GM12878 (cell line): ENCODE results near the gene EEPD1.

ENCODE experiments used
- CEBPB ChIP-seq, 2 experiments: fragments of 150-350 bp in 1 of 2; IDR thresholded peaks; 2 replicates each; pipeline ENCODE4 v1.6.1; 2012 to 2014; ENCODE audit warnings: low read depth in 2 of 2, low read length in 2 of 2, borderline replicate concordance in 1 of 2, inconsistent platforms in 1 of 2
- CEBPZ ChIP-seq: fragments of 150-350 bp; IDR thresholded peaks from 2 replicates; pipeline ENCODE4 v1.6.1; 2016; ENCODE audit warnings: low read depth, low read length
- JUNB ChIP-seq: IDR thresholded peaks from 2 replicates; pipeline ENCODE4 v1.6.1; 2016; ENCODE audit warnings: antibody characterized with exemption, mild to moderate bottlenecking
- NFYA ChIP-seq: IDR thresholded peaks from 2 replicates; pipeline ENCODE4 v1.6.1; 2011; ENCODE audit warnings: low read depth, mild to moderate bottlenecking, low read length, improper control_type of control experiment, borderline replicate concordance
- POLR2A ChIP-seq: IDR thresholded peaks from 2 replicates; pipeline ENCODE4 v1.6.1; 2011; ENCODE audit warnings: low read depth, mild to moderate bottlenecking, low read length
- PRDM15 ChIP-seq: fragments of 450-650 bp; formaldehyde crosslinking; IDR thresholded peaks from 2 replicates; pipeline ENCODE4 v1.4.0; 2020; ENCODE audit warnings: mild to moderate bottlenecking, moderate library complexity
- TARDBP ChIP-seq: IDR thresholded peaks from 2 replicates; pipeline ENCODE4 v1.6.1; 2016; ENCODE audit warnings: borderline replicate concordance
- USF2 ChIP-seq: IDR thresholded peaks from 2 replicates; pipeline ENCODE4 v1.6.1; 2011; ENCODE audit warnings: low read depth, low read length, improper control_type of control experiment, borderline replicate concordance
- TF ChIP-seq, protein P1 (sequence below), 3 experiments: IDR thresholded peaks in 2 of 3; conservative IDR thresholded peaks in 1 of 3; 2 replicates each; pipeline ENCODE4 v1.5.1; 2011; ENCODE audit warnings: low read depth in 3 of 3, low read length in 3 of 3, mild to moderate bottlenecking in 3 of 3, control low read depth in 2 of 3, moderate library complexity in 2 of 3, inconsistent platforms in 1 of 3, mixed read lengths in 1 of 3; ENCODE audit not compliant: control insufficient read depth in 2 of 3, insufficient read depth in 1 of 3; ENCODE audit errors: extremely low read depth in 1 of 3

DNA sequence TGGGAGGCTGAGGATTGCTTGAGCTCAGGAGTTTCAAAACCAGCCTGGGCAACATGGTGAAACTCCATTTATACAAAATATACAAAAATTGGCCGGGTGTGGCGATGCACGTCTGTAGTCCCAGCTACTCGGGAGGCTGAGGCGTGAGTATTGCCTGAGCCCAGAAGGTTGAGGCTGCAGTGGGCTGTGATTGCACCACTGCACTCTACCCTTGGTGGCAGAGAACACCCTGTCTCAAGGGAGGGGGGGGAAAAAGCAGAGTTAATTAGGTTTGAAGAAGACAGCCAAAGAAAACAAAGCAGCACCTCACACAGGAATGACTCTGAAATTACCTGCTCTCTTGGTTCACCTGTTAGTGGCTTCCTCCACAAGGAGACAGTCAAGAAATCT is 110.0 kb downstream of the EEPD1 start:
- TF ChIP-seq CEBPZ (no peak), JUNB (no peak), POLR2A (no peak), PRDM15 (CRISPR knock-in tag) (no peak), CEBPB (IDR thresholded peaks at IDR 0.05; ENCODE audit: borderline replicate concordance in 1 of 2, low read depth in 2 of 2, low read length in 2 of 2) (no peak), USF2 (no peak), NFYA (no peak), TARDBP (no peak)
- TF ChIP-seq, protein P1, sequence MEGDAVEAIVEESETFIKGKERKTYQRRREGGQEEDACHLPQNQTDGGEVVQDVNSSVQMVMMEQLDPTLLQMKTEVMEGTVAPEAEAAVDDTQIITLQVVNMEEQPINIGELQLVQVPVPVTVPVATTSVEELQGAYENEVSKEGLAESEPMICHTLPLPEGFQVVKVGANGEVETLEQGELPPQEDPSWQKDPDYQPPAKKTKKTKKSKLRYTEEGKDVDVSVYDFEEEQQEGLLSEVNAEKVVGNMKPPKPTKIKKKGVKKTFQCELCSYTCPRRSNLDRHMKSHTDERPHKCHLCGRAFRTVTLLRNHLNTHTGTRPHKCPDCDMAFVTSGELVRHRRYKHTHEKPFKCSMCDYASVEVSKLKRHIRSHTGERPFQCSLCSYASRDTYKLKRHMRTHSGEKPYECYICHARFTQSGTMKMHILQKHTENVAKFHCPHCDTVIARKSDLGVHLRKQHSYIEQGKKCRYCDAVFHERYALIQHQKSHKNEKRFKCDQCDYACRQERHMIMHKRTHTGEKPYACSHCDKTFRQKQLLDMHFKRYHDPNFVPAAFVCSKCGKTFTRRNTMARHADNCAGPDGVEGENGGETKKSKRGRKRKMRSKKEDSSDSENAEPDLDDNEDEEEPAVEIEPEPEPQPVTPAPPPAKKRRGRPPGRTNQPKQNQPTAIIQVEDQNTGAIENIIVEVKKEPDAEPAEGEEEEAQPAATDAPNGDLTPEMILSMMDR (IDR thresholded peaks at IDR 0.05 in 2 of 3, conservative IDR thresholded peaks at IDR 0.05 in 1 of 3; ENCODE audit: control insufficient read depth in 2 of 3, extremely low read depth in 1 of 3, insufficient read depth in 1 of 3, low read depth in 3 of 3, low read length in 3 of 3) = no peak
